C4-2B (cell line): ENCODE data around the gene XPO6.

ENCODE experiments used
- CTCF ChIP-seq: fragments of 450-650 bp; conservative IDR thresholded peaks from 2 replicates; pipeline ENCODE4 v1.5.1; 2017; ENCODE audit warnings: mild to moderate bottlenecking
- ZFX ChIP-seq: fragments of 450-650 bp; IDR thresholded peaks from 2 replicates; pipeline ENCODE4 v1.6.1; 2017

GRCh38 chr16:28207399-28207798 lies 4.4 kb downstream of the XPO6 start:
- TF ChIP-seq CTCF (no peak), ZFX (no peak)
